NCI-H748 (cell line): Measurements from ENCODE around the gene FAM131B.
A peak's percentile ranks its signal among the peaks of the same experiment; 100 is the strongest.

Source experiments
- DNase-seq: peaks from one replicate; lab custom pipeline; 2025; ENCODE audit not compliant: unreplicated experiment; lab: John Stamatoyannopoulos, UW

Gene FAM131B

GRCh38 chr7:143325240-143325639 lies 37.3 kb downstream of the FAM131B start:
- no peak for DNase-seq

- DNase-seq: no peak
Measured at GRCh38 chr7:143323653-143324052, 38.9 kb downstream of the FAM131B start.

GRCh38 chr7:143322760-143323633 lies 39.5 kb downstream of the FAM131B start:
- no peak for DNase-seq

GRCh38 chr7:143321734-143322133 lies 40.8 kb downstream of the FAM131B start:
- no peak for DNase-seq

GRCh38 chr7:143321242-143321641 lies 41.3 kb downstream of the FAM131B start:
- no peak for DNase-seq

GRCh38 chr7:143320620-143321019 lies 41.9 kb downstream of the FAM131B start:
- no peak for DNase-seq

GRCh38 chr7:143318661-143319060 lies 43.9 kb downstream of the FAM131B start:
- DNase-seq: no peak

- no peak for DNase-seq
Measured at GRCh38 chr7:143316492-143316891, 46.0 kb downstream of the FAM131B start.

GRCh38 chr7:143315776-143316175 lies 46.7 kb downstream of the FAM131B start, which contains the start of gene CLCN1:
Gene CLCN1, plus strand, starts transcription at chr7:143316111. Its CDS starts 102 bp downstream, at chr7:143316213.
- DNase-seq: no peak

GRCh38 chr7:143314127-143314526 lies 48.4 kb downstream of the FAM131B start:
- no peak for DNase-seq

- DNase-seq: no peak
Measured at GRCh38 chr7:143308632-143309031, 53.9 kb downstream of the FAM131B start.

- DNase-seq: peak; percentile 47
Measured at GRCh38 chr7:143305423-143306070, 57.0 kb downstream of the FAM131B start.

GRCh38 chr7:143304938-143305337 lies 57.6 kb downstream of the FAM131B start:
- DNase-seq: no peak

GRCh38 chr7:143303733-143304132 lies 58.8 kb downstream of the FAM131B start:
- no peak for DNase-seq
